Psoas muscle (tissue), 8 donors: ENCODE data around the gene LPCAT1. TPM values are rescaled to one million over a fixed set of nuclear protein-coding genes. Genes with fewer than 3 reads are reported as not detected.
A peak's percentile ranks its signal among the peaks of the same experiment; 100 is the strongest.

Experiments used
- ATAC-seq, 4 donors: fragments of 200-7000 bp; cut with Tn5 transposase; one replicate each; pipeline ENCODE4 v1.9.1; 2020; ENCODE audit warnings: moderate library complexity in 3 of 4, mild to moderate bottlenecking in 2 of 4
- DNase-seq, 2 donors: peaks; one replicate each; pipeline ENCODE4 v3.0.0-alpha.2; 2020
- H3K27ac ChIP-seq: fragments of 200-600 bp; one replicate; pipeline ENCODE4 v1.8.0; 2022
- H3K27me3 ChIP-seq, 3 donors: fragments of 200-600 bp in 1 of 3; one replicate each; pipeline versions ENCODE4 v1.6.1 to v1.8.0; 2013 to 2022; ENCODE audit warnings: low read length in 2 of 3, mild to moderate bottlenecking in 2 of 3, moderate library complexity in 1 of 3; ENCODE audit not compliant: insufficient read depth in 3 of 3
- H3K36me3 ChIP-seq, 2 donors: fragments of 200-600 bp in 1 of 2; one replicate each; pipeline versions ENCODE4 v1.6.1 to v1.8.0; 2013 to 2022; ENCODE audit warnings: low read depth in 1 of 2, mild to moderate bottlenecking in 1 of 2, moderate library complexity in 1 of 2; ENCODE audit not compliant: insufficient read depth in 1 of 2
- H3K4me1 ChIP-seq: fragments of 200-600 bp; one replicate; pipeline ENCODE4 v1.8.0; 2022
- H3K4me3 ChIP-seq: fragments of 200-600 bp; one replicate; pipeline ENCODE4 v1.8.0; 2022; ENCODE audit warnings: mild to moderate bottlenecking
- H3K9me3 ChIP-seq: fragments of 200-600 bp; one replicate; pipeline ENCODE4 v1.8.0; 2022
- WGBS, 3 donors: extraction: QIAGEN DNeasy Blood & Tissue Kit; methylation state at CpG; one replicate each; pipeline versions ENCODE4 v1.1.6 to v1.1.7; 2013; 5-methylcytosine and 5-hydroxymethylcytosine counted together
- intact Hi-C, 2 donors: fragments of 100-400 bp; cut with DNase I; formaldehyde crosslinking; loops; one replicate each; pipeline versions ENCODE4 v1.11.0 to v1.14.2; 2022
- polyA plus RNA-seq, 3 donors: library from polyadenylated mRNA; stranded (reverse); fragments of 200-250 nt; gene quantifications; one replicate each; pipeline ENCODE4 v1.2.3, GENCODE V29; 2013
- total RNA-seq, 4 donors: library from RNA; stranded (reverse); fragmentation: NEBNext Ultra II Directional in 2 of 4; extraction: Animal tissue kit (Norgen Biotek cat#: 25700) in 2 of 4; gene quantifications; one replicate each; pipeline versions ENCODE4 v1.2.1 to v1.2.4, GENCODE V29; 2021 to 2023
- TF ChIP-seq, protein P1 (sequence below): fragments of 200-600 bp; IDR thresholded peaks from one replicate; pipeline ENCODE4 v1.8.0; 2022; ENCODE audit warnings: antibody characterized with exemption
- donor health status: healthy with polysubstance abuse.
- donor health status: DM: no; HTN: no; CAD: no; lungs with moderate emphysema.
- donor health status: Bipolar disorder and iron deficiency.
- donor health status: healthy.
- donor health status: DM: yes; HTN: yes; CAD: no.
- donor health status: DM: no; HTN: no; CAD: no.
- donor health status: DM: no; HTN: no; CAD: no.
- donor health status: DM: yes; HTN: yes; CAD: no.

LPCAT1 gene
- total and polyA plus RNA-seq, 7 donors = 2.4 to 6.2 (median 4.7) TPM

DNA sequence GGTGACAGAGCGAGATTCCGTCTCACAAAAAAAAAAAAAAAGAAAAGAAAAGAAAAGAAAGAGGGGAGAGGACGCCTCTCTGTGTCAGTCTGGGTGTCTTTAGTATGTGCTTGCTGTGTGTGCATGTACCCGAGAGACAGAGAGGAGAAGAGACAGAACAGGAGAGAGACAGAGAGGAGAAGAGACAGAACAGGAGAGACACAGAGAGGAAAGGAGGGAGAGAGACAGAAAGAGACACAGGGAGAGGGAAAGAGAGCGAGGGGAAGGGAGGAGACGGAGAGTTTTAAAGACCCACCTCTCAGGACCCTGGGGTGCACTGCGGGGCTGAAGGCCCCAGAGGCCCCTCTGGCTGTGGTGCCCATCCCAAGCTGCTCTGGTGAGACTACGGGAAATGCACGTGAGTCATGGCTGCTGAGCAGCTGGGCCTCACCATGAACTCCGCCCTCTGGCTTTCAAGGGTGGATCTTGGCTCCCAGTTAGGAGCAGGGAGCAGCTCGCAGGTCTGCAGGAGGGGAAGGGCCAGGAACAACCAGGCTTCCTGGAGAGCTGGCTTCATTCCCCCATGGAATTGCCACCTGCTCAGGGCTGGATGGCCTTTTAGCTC lies 86.4 kb downstream of the LPCAT1 start:
- Histone ChIP-seq H3K27me3 (peaks cover 0 to 24% (median 0%) of the 10 kb centered on the region in 3 donors), H3K36me3 (no peaks in the 10 kb centered on the region), H3K27ac (no peak overlapping the region), H3K4me3 (no peak overlapping the region), H3K9me3 (peaks cover 6% of the 10 kb centered on the region), H3K4me1 (no peaks in the 10 kb centered on the region)
- DNase-seq = no peak
- WGBS, 3 donors = 41 to 48% (median 47%) methylated on average over 11 of the region's 11 CpGs
- intact Hi-C loops = no loop called here
- no peak for ATAC-seq
- TF ChIP-seq, protein P1, sequence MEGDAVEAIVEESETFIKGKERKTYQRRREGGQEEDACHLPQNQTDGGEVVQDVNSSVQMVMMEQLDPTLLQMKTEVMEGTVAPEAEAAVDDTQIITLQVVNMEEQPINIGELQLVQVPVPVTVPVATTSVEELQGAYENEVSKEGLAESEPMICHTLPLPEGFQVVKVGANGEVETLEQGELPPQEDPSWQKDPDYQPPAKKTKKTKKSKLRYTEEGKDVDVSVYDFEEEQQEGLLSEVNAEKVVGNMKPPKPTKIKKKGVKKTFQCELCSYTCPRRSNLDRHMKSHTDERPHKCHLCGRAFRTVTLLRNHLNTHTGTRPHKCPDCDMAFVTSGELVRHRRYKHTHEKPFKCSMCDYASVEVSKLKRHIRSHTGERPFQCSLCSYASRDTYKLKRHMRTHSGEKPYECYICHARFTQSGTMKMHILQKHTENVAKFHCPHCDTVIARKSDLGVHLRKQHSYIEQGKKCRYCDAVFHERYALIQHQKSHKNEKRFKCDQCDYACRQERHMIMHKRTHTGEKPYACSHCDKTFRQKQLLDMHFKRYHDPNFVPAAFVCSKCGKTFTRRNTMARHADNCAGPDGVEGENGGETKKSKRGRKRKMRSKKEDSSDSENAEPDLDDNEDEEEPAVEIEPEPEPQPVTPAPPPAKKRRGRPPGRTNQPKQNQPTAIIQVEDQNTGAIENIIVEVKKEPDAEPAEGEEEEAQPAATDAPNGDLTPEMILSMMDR = no peak

GRCh38 chr5:1436681-1437080 lies 87.1 kb downstream of the LPCAT1 start:
- WGBS, 3 donors = 82 to 86% (median 85%) methylated on average over 16 of the region's 16 CpGs
- no peak overlapping the region for H3K4me3 ChIP-seq
- peaks cover 0 to 17% (median 0%) of the 10 kb centered on the region in 3 donors for H3K27me3 ChIP-seq
- H3K36me3 ChIP-seq = no peaks in the 10 kb centered on the region
- DNase-seq (no peak), ATAC-seq (no peak)
- no peak overlapping the region for H3K27ac ChIP-seq
- no peaks in the 10 kb centered on the region for H3K4me1 ChIP-seq
- TF ChIP-seq, protein P1 = no peak
- H3K9me3 ChIP-seq = peaks cover 6% of the 10 kb centered on the region
- intact Hi-C loops = no loop called here

DNA sequence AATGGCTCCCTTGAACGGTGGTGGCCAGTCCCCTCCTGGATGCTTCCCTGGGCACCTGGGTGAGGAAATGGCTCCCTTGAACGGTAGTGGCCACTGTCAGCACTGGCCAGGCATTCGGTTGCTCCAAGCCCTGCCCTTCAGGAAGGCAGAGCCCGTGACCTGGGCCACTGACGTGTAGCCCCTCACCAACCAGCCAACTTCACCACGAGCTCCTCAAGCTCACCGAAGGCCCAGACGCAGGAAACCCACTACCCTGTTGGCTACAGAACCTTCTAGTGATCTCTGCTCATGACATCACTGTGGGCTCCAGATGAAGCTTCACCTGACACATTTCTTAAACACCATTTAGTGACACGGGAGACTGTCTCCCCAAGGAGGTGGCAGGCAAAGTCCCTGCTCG lies 87.7 kb downstream of the LPCAT1 start:
- Histone ChIP-seq H3K4me3 (no peak overlapping the region), H3K27ac (no peak overlapping the region), H3K27me3 (peaks cover 0 to 17% (median 2%) of the 10 kb centered on the region in 3 donors), H3K36me3 (no peaks in the 10 kb centered on the region), H3K9me3 (peaks cover 6% of the 10 kb centered on the region), H3K4me1 (no peaks in the 10 kb centered on the region)
- TF ChIP-seq, protein P1 = no peak
- WGBS, 3 donors = 74 to 81% (median 77%) methylated on average over 9 to 10 of the region's 10 CpGs
- DNase-seq = no peak
- ATAC-seq = no peak
- intact Hi-C loops = no loop called here

- Histone ChIP-seq H3K27me3 (peaks cover 0 to 10% (median 2%) of the 10 kb centered on the region in 3 donors), H3K27ac (no peak overlapping the region), H3K36me3 (no peaks in the 10 kb centered on the region), H3K4me1 (no peaks in the 10 kb centered on the region), H3K9me3 (no peaks in the 10 kb centered on the region), H3K4me3 (no peak overlapping the region)
- 67 to 93% (median 81%) methylated on average over 2 of the region's 2 CpGs for WGBS, 3 donors
- intact Hi-C loops = no loop called here
- TF ChIP-seq, protein P1 = no peak
- DNase-seq = peak in 1 of 2 donors; percentile 20
- no peak for ATAC-seq
Measured at GRCh38 chr5:1435369-1435768, 88.4 kb downstream of the LPCAT1 start.

- ATAC-seq = no peak
Measured at GRCh38 chr5:1432296-1432695, 91.5 kb downstream of the LPCAT1 start.

More at GRCh38 chr5:1432296-1432695, 91.5 kb downstream of the LPCAT1 start:
- Histone ChIP-seq H3K9me3 (peaks cover 22% of the 10 kb centered on the region), H3K4me1 (no peaks in the 10 kb centered on the region), H3K27ac (no peak overlapping the region), H3K27me3 (peaks cover 0 to 5% (median 0%) of the 10 kb centered on the region in 3 donors), H3K4me3 (no peak overlapping the region), H3K36me3 (no peaks in the 10 kb centered on the region)
- WGBS, 3 donors = 88 to 91% (median 91%) methylated on average over 15 of the region's 15 CpGs
- TF ChIP-seq, protein P1 = no peak
- intact Hi-C loops = no loop called here
- peak in 1 of 2 donors; percentile 23 for DNase-seq
